ENCODE measurements around the gene AP2B1.

DNA sequence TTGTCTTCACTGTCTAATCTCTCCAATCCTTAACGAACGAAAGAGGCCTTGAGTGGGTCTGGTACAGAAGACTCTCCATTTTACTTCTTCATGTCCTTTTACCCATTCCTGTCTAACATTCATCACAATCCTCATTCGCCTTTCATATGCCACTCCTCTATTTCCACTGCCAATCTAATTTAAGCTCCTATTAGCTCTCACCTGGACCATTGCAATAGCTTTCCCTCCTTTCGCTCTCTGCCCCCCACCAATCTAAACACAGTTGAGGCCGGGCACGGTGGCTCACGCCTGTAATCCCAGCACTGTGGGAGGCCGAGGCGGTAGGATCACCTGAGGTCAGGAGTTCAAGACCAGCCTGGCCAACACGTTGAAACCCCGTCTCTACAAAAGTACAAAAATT lies 20.2 kb upstream of the AP2B1 start:
- TF ChIP-seq CTCF (conservative IDR thresholded peaks at IDR 0.05; ENCODE audit: low read length) (no peak), EZH2phosphoT487 (IDR thresholded peaks at IDR 0.05; ENCODE audit: borderline replicate concordance, low read depth, low read length) (no peak)
